ENCODE data around the gene PLA2G6.
"Not testable (repeated sequence)": the region's sequence is repeated elsewhere in the genome, so short reads cannot be mapped to it uniquely, and the experiment has no call there.

GRCh38 chr22:38117556-38117955 is 64.1 kb downstream of the PLA2G6 start:
- not testable (repeated sequence) for TF ChIP-seq CTCF, POLR2A (IDR thresholded peaks at IDR 0.05)

Data from lower leg skin (tissue), 3 donors.